CD4-positive, alpha-beta T cell treated with Interleukin-17A for 1 hour (primary cell): ENCODE results near the gene HIPK1.
"Not testable (repeated sequence)": the region's sequence is repeated elsewhere in the genome, so short reads cannot be mapped to it uniquely, and the experiment has no call there.

Experiments
- DNase-seq: peaks from one replicate; pipeline ENCODE4 v3.0.0-alpha.2; 2020

The HIPK1 gene

GRCh38 chr1:113945329-113945728, 16.2 kb downstream of the HIPK1 start:
- no peak for DNase-seq

GRCh38 chr1:113946112-113946511, 17.0 kb downstream of the HIPK1 start:
- DNase-seq: no peak

- DNase-seq: no peak
Observed at GRCh38 chr1:113946678-113947387, 17.7 kb downstream of the HIPK1 start.

GRCh38 chr1:113947388-113948107, 18.4 kb downstream of the HIPK1 start:
- peak; percentile 49 for DNase-seq

- not testable (repeated sequence) for DNase-seq
Observed at GRCh38 chr1:113948151-113948550, 19.0 kb downstream of the HIPK1 start.

- DNase-seq: peak; percentile 48
Observed at GRCh38 chr1:113949007-113949406, 19.9 kb downstream of the HIPK1 start.

GRCh38 chr1:113950908-113951307, 21.8 kb downstream of the HIPK1 start:
- no peak for DNase-seq

GRCh38 chr1:113951719-113952118, 22.6 kb downstream of the HIPK1 start:
- DNase-seq: no peak

GRCh38 chr1:113957984-113958383, 28.9 kb downstream of the HIPK1 start:
- DNase-seq: no peak

- no peak for DNase-seq
Observed at GRCh38 chr1:113958691-113959090, 29.6 kb downstream of the HIPK1 start.

GRCh38 chr1:113963281-113963906, 34.3 kb downstream of the HIPK1 start:
- no peak for DNase-seq

GRCh38 chr1:113965703-113966412, 36.7 kb downstream of the HIPK1 start:
- no peak for DNase-seq

- no peak for DNase-seq
Observed at GRCh38 chr1:113972954-113973353, 43.8 kb downstream of the HIPK1 start.

GRCh38 chr1:113975211-113975895, 46.2 kb downstream of the HIPK1 start:
- DNase-seq: peak; percentile 28

- DNase-seq: no peak
Observed at GRCh38 chr1:113976609-113977278, 47.6 kb downstream of the HIPK1 start.

GRCh38 chr1:113977906-113978305, 48.8 kb downstream of the HIPK1 start:
- no peak for DNase-seq

- peak; percentile 52 for DNase-seq
Observed at GRCh38 chr1:113978863-113979702, 50.0 kb downstream of the HIPK1 start, which contains the start of gene OLFML3. Gene OLFML3, plus strand, starts transcription at chr1:113979474. Its CDS starts 43 bp downstream, at chr1:113979517.

- DNase-seq: no peak
Observed at GRCh38 chr1:113980110-113980509, 51.0 kb downstream of the HIPK1 start.

GRCh38 chr1:113981962-113982931, 53.1 kb downstream of the HIPK1 start:
- DNase-seq: no peak

GRCh38 chr1:113982949-113983348, 53.8 kb downstream of the HIPK1 start:
- DNase-seq: no peak
